ENCODE measurements around the gene PDZD2. TPM values are rescaled to one million over a fixed set of nuclear protein-coding genes. Genes with fewer than 3 reads are reported as not detected.

The PDZD2 gene
- total RNA-seq, 2 experiments from 2014 or later: 1.3 to 1.8 TPM

- Histone ChIP-seq H3K27ac (ENCODE audit: low read depth in 1 of 2, low read length in 2 of 2) (no peak overlapping the region), H3K4me3 (ENCODE audit: low read length) (no peak overlapping the region), H3K27me3 (ENCODE audit: control insufficient read depth in 1 of 2, insufficient read depth in 2 of 2, low read length in 2 of 2) (peaks cover 0 to 2% of the 10 kb centered on the region in 2 experiments), H3K9me3 (ENCODE audit: control insufficient read depth in 1 of 2, insufficient read depth in 1 of 2, low read length in 2 of 2) (peaks cover 8 to 14% of the 10 kb centered on the region in 2 experiments), H3K4me1 (ENCODE audit: insufficient read depth, low read length) (no peaks in the 10 kb centered on the region), H3K36me3 (ENCODE audit: insufficient read depth, low read length) (no peaks in the 10 kb centered on the region)
- no peak overlapping the region for H3K27ac Mint-ChIP-seq
- CTCF ChIA-PET: interaction anchor here (0.6 to 1.6 kb wide), 2 partner anchors 78 to 252 kb away, joined by 3 to 5 read pairs; no protein-coding TSS in a partner anchor
- peaks cover 10% of the 10 kb centered on the region for H3K4me1 Mint-ChIP-seq (ENCODE audit: low read depth)
- no peaks in the 10 kb centered on the region for H3K9me3 Mint-ChIP-seq
- H3K4me3 Mint-ChIP-seq: no peak overlapping the region
- DNase-seq (no peak), ATAC-seq (ENCODE audit: poor library complexity) (no peak)
- POLR2A ChIA-PET: interaction anchor here (1.2 to 1.5 kb wide), 2 partner anchors 42 to 349 kb away, joined by 6 to 7 read pairs; partner anchors contain the start of gene GOLPH3
- H3K27me3 Mint-ChIP-seq: peaks cover 8% of the 10 kb centered on the region
- intact Hi-C loops (cut with DNase I, micrococcal nuclease): loop anchor here (1.0 to 5.0 kb wide), 4 partner anchors 243 to 268 kb away; no protein-coding TSS in a partner anchor
- H3K36me3 Mint-ChIP-seq (ENCODE audit: low read depth): no peaks in the 10 kb centered on the region
- TF ChIP-seq, protein P1, sequence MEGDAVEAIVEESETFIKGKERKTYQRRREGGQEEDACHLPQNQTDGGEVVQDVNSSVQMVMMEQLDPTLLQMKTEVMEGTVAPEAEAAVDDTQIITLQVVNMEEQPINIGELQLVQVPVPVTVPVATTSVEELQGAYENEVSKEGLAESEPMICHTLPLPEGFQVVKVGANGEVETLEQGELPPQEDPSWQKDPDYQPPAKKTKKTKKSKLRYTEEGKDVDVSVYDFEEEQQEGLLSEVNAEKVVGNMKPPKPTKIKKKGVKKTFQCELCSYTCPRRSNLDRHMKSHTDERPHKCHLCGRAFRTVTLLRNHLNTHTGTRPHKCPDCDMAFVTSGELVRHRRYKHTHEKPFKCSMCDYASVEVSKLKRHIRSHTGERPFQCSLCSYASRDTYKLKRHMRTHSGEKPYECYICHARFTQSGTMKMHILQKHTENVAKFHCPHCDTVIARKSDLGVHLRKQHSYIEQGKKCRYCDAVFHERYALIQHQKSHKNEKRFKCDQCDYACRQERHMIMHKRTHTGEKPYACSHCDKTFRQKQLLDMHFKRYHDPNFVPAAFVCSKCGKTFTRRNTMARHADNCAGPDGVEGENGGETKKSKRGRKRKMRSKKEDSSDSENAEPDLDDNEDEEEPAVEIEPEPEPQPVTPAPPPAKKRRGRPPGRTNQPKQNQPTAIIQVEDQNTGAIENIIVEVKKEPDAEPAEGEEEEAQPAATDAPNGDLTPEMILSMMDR (IDR thresholded peaks at IDR 0.05): no peak
These were observed 186.1 kb downstream of the PDZD2 start for GRCh38 chr5:31824869-31825517.

DNA sequence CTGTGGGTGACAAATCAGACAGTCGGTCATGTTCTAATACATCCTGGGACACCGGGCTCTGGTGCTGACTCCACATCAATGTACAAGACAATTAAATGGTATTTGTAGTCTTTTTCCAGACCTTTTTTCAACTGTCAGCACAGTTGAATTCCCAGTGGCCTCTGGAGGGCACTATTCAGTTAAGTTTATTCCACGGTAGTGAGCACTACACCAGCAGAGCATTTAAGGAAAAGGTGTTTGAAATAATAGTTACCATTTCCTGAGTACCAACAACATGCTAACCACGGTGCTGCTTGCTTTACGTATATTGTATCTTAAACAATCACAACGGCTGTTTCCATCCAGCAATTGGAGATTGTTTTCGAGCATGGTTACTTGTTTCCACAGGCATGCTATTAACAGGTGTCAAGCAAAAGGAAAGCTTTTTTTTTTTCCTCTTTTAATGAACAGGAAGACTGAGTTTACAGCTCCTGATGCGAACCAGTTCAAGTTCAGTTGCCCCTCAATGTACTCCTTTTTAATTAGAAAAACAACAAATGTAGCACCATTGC is 186.7 kb downstream of the PDZD2 start:
- Mint-ChIP-seq H3K4me3 (peak overlapping the region; percentile 56), H3K27me3 (peaks cover 8% of the 10 kb centered on the region), H3K36me3 (ENCODE audit: low read depth) (no peaks in the 10 kb centered on the region), H3K9me3 (no peaks in the 10 kb centered on the region), H3K4me1 (ENCODE audit: low read depth) (peaks cover 10% of the 10 kb centered on the region), H3K27ac (no peak overlapping the region)
- Histone ChIP-seq H3K4me3 (ENCODE audit: low read length) (no peak overlapping the region), H3K9me3 (ENCODE audit: control insufficient read depth in 1 of 2, insufficient read depth in 1 of 2, low read length in 2 of 2) (peaks cover 8 to 15% of the 10 kb centered on the region in 2 experiments), H3K27me3 (ENCODE audit: control insufficient read depth in 1 of 2, insufficient read depth in 2 of 2, low read length in 2 of 2) (peaks cover 0 to 2% of the 10 kb centered on the region in 2 experiments), H3K4me1 (ENCODE audit: insufficient read depth, low read length) (no peaks in the 10 kb centered on the region), H3K27ac (ENCODE audit: low read depth in 1 of 2, low read length in 2 of 2) (no peak overlapping the region), H3K36me3 (ENCODE audit: insufficient read depth, low read length) (no peaks in the 10 kb centered on the region)
- ChIA-PET CTCF (interaction anchor here (0.6 to 1.6 kb wide), 3 partner anchors 77 to 268 kb away, joined by 3 to 5 read pairs (median 3); no protein-coding TSS in a partner anchor), POLR2A (interaction anchor here (0.7 to 1.5 kb wide), 3 partner anchors 29 to 349 kb away, joined by 3 to 7 read pairs (median 6); partner anchors contain the start of gene GOLPH3)
- ATAC-seq (ENCODE audit: poor library complexity): peak; percentile 87
- intact Hi-C loops (cut with DNase I, micrococcal nuclease): loop anchor here (1.0 to 5.0 kb wide), 4 partner anchors 243 to 267 kb away; no protein-coding TSS in a partner anchor
- TF ChIP-seq, protein P1 (IDR thresholded peaks at IDR 0.05): peak; percentile 62
- DNase-seq: peak in 11 of 14 experiments; percentile 10 to 66 (median 32)

GRCh38 chr5:31827867-31828266 is 188.9 kb downstream of the PDZD2 start:
- no peak overlapping the region for H3K4me3 Mint-ChIP-seq

More at GRCh38 chr5:31827867-31828266, 188.9 kb downstream of the PDZD2 start:
- CTCF ChIA-PET: no interaction called here
- Mint-ChIP-seq H3K36me3 (ENCODE audit: low read depth) (no peaks in the 10 kb centered on the region), H3K4me1 (ENCODE audit: low read depth) (peaks cover 10% of the 10 kb centered on the region), H3K27me3 (peaks cover 8% of the 10 kb centered on the region), H3K27ac (no peak overlapping the region), H3K9me3 (no peaks in the 10 kb centered on the region)
- POLR2A ChIA-PET: interaction anchor here (2.2 kb wide), 1 partner anchor 265 kb away, joined by 4 read pairs; no protein-coding TSS in a partner anchor
- intact Hi-C loops (cut with DNase I, micrococcal nuclease): loop anchor here in 1 of 2 experiments (5.0 kb wide), 2 partner anchors 246 to 264 kb away; no protein-coding TSS in a partner anchor
- Histone ChIP-seq H3K9me3 (ENCODE audit: control insufficient read depth in 1 of 2, insufficient read depth in 1 of 2, low read length in 2 of 2) (peaks cover 8 to 15% of the 10 kb centered on the region in 2 experiments), H3K27me3 (ENCODE audit: control insufficient read depth in 1 of 2, insufficient read depth in 2 of 2, low read length in 2 of 2) (peaks cover 0 to 2% of the 10 kb centered on the region in 2 experiments), H3K27ac (ENCODE audit: low read depth in 1 of 2, low read length in 2 of 2) (no peak overlapping the region), H3K4me1 (ENCODE audit: insufficient read depth, low read length) (no peaks in the 10 kb centered on the region), H3K4me3 (ENCODE audit: low read length) (no peak overlapping the region), H3K36me3 (ENCODE audit: insufficient read depth, low read length) (no peaks in the 10 kb centered on the region)
- no peak for ATAC-seq (ENCODE audit: poor library complexity)
- DNase-seq: no peak
- TF ChIP-seq, protein P1 (IDR thresholded peaks at IDR 0.05): no peak
